Measurements from ENCODE around the gene CIAO1.
A peak's percentile ranks its signal among the peaks of the same experiment; 100 is the strongest.

The CIAO1 gene

DNA sequence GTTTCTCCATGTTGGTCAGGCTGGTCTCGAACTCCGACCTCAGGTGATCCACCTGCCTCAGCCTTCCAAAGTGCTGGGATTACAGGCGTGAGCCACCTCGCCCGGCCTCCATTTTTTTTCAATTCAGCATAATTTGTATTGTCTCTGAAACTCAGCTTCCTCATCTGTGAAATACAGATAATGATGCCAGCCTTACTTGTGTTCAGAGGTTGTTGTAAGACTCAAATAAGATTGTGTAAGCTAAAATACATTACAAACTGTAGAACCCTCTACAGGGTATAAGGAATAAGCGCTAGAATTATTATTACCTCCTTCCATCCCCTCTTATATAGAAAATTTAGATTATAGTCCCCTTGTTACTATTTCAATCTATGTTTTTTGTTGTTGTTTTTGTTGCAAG lies 32.6 kb upstream of the CIAO1 start:
- no peak overlapping the region for H3K4me3 ChIP-seq (replicated peaks; ENCODE audit: low read depth, low read length)
- no peaks in the 10 kb centered on the region for H3K36me3 ChIP-seq (ENCODE audit: control insufficient read depth, insufficient read depth, low read length)
- H3K27me3 ChIP-seq (replicated peaks; ENCODE audit: control insufficient read depth, insufficient read depth, low read length) = no peaks in the 10 kb centered on the region
- TF ChIP-seq, protein P1, sequence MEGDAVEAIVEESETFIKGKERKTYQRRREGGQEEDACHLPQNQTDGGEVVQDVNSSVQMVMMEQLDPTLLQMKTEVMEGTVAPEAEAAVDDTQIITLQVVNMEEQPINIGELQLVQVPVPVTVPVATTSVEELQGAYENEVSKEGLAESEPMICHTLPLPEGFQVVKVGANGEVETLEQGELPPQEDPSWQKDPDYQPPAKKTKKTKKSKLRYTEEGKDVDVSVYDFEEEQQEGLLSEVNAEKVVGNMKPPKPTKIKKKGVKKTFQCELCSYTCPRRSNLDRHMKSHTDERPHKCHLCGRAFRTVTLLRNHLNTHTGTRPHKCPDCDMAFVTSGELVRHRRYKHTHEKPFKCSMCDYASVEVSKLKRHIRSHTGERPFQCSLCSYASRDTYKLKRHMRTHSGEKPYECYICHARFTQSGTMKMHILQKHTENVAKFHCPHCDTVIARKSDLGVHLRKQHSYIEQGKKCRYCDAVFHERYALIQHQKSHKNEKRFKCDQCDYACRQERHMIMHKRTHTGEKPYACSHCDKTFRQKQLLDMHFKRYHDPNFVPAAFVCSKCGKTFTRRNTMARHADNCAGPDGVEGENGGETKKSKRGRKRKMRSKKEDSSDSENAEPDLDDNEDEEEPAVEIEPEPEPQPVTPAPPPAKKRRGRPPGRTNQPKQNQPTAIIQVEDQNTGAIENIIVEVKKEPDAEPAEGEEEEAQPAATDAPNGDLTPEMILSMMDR (IDR thresholded peaks at IDR 0.05; ENCODE audit: insufficient read depth, low read length, poor library complexity, severe bottlenecking) = no peak
- no peak for DNase-seq (ENCODE audit: extremely low read depth, insufficient read length)

DNA sequence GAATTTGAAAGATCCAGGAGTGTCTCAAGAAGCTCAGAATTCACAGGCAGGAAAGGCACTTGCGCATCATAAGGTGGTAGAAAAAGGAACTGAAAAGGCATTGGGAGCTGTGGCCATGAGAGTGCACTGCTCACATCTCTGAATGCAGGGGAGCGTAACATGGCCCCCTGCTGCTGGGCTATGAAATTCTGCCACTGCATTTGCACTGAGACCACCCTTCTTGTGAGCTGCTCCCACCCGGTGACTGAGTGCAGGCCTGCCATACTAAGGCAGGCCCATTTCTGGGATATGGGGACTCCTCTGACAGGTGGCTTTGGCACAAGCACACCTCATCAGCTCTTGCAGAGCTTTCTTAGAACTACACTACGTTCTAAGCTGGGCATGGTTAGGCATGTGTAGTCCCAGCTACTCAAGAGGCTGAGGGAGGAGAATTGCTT lies 32.1 kb upstream of the CIAO1 start:
- TF ChIP-seq, protein P1 (IDR thresholded peaks at IDR 0.05; ENCODE audit: insufficient read depth, low read length, poor library complexity, severe bottlenecking) = peak; percentile 53
- no peaks in the 10 kb centered on the region for H3K27me3 ChIP-seq (replicated peaks; ENCODE audit: control insufficient read depth, insufficient read depth, low read length)
- DNase-seq (ENCODE audit: extremely low read depth, insufficient read length) = peak; percentile 64
- H3K4me3 ChIP-seq (replicated peaks; ENCODE audit: low read depth, low read length) = no peak overlapping the region
- H3K36me3 ChIP-seq (ENCODE audit: control insufficient read depth, insufficient read depth, low read length) = no peaks in the 10 kb centered on the region

DNA sequence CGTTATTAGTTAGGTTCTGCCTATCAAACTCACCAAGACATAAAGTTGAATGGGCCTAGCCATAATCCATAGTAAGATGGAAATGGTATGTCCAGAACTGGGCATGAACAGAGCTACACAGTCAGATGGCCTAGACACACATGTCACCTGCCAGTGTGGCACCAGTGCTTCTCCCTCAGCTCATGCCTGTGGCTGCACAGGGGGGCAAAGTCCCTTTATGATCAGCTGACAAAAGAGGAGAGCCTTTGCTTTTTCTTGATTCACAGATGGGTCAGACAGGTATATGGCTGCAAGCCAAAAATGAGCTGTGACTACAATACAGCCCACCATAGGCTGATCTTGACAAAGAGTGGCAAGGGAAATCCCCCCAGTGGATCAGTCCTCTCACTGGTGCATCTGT lies 29.1 kb upstream of the CIAO1 start:
- Histone ChIP-seq H3K27me3 (replicated peaks; ENCODE audit: control insufficient read depth, insufficient read depth, low read length) (no peaks in the 10 kb centered on the region), H3K4me3 (replicated peaks; ENCODE audit: low read depth, low read length) (no peak overlapping the region), H3K36me3 (ENCODE audit: control insufficient read depth, insufficient read depth, low read length) (peaks cover 1% of the 10 kb centered on the region; the same call in 1 of the 2 replicates)
- TF ChIP-seq, protein P1 (IDR thresholded peaks at IDR 0.05; ENCODE audit: insufficient read depth, low read length, poor library complexity, severe bottlenecking) = no peak
- DNase-seq (ENCODE audit: extremely low read depth, insufficient read length) = no peak

DNA sequence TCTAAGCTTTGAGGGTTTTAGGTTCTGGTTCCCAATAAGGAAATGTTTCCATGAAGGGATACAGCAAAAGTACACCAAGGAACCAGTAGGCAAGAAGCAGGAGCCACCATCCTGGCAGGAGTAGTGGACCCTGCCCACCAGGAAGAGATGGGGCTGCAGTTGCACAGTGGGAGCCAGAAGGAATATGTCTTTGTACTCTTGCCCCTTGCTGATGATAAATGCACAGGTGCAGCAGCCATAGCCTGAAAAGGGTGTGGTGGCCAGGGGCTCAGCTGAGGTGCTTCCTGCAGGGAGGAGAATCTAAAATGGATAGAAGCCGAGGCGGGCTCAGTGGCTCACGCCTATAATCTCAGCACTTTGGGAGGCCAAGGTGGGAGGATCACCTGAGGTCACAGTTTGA lies 27.8 kb upstream of the CIAO1 start:
- TF ChIP-seq, protein P1 (IDR thresholded peaks at IDR 0.05; ENCODE audit: insufficient read depth, low read length, poor library complexity, severe bottlenecking) = no peak

DNA sequence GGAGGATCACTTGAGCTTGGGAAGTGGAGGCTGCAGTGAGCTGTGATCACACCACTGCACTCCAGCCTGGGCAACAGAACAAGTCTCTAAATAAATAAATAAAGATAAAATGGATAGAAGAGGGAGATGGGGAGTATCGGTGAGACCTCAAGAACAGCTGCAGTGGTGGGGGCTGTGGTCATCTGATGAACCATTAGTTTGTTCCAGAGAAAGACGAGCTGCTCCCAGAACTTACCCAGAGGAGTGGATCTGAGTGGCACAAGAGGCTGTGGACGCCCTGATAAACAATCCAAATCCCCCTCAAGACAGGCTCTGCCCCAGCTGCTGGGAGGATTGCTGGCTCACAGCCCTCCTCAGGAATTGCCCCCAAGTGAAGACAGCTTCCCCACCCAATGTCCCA lies 26.9 kb upstream of the CIAO1 start:
- DNase-seq (ENCODE audit: extremely low read depth, insufficient read length) = no peak
- Histone ChIP-seq H3K36me3 (ENCODE audit: control insufficient read depth, insufficient read depth, low read length) (peaks cover 1% of the 10 kb centered on the region; the same call in 1 of the 2 replicates), H3K27me3 (replicated peaks; ENCODE audit: control insufficient read depth, insufficient read depth, low read length) (no peaks in the 10 kb centered on the region), H3K4me3 (replicated peaks; ENCODE audit: low read depth, low read length) (no peak overlapping the region)
- TF ChIP-seq, protein P1 (IDR thresholded peaks at IDR 0.05; ENCODE audit: insufficient read depth, low read length, poor library complexity, severe bottlenecking) = no peak

More for the DNA sequence above, 27.8 kb upstream of the CIAO1 start:
- Histone ChIP-seq H3K27me3 (replicated peaks; ENCODE audit: control insufficient read depth, insufficient read depth, low read length) (no peaks in the 10 kb centered on the region), H3K36me3 (ENCODE audit: control insufficient read depth, insufficient read depth, low read length) (peaks cover 1% of the 10 kb centered on the region; the same call in 1 of the 2 replicates), H3K4me3 (replicated peaks; ENCODE audit: low read depth, low read length) (no peak overlapping the region)
- no peak for DNase-seq (ENCODE audit: extremely low read depth, insufficient read length)

DNA sequence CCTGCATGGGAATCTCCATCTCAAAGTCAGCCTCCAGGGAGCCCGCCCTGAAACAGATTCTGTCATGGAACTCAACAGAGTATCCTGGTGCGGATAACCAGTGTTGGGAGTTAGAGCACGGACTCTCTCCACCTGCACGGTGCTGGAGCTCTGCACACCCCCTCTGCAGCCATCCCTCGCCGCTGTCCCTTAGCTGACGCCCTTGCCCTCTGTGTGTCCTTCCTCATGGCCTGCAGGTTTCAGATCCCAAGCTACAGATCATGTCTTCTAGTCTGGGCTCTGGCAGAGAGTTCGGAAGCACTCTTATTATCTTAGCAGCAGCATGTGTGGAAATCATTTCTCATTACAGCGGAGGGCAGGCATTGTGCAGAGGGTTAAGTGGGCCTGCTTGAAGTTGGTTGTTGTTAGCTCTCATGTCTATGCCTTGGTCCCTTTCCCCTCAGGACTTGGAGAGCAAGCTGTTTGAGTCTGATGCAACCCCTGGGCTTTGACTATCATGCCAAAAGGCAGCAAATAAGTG lies 26.2 kb upstream of the CIAO1 start:
- Histone ChIP-seq H3K36me3 (ENCODE audit: control insufficient read depth, insufficient read depth, low read length) (peaks cover 1% of the 10 kb centered on the region; the same call in 1 of the 2 replicates), H3K27me3 (replicated peaks; ENCODE audit: control insufficient read depth, insufficient read depth, low read length) (no peaks in the 10 kb centered on the region), H3K4me3 (replicated peaks; ENCODE audit: low read depth, low read length) (no peak overlapping the region)
- DNase-seq (ENCODE audit: extremely low read depth, insufficient read length) = no peak
- TF ChIP-seq, protein P1 (IDR thresholded peaks at IDR 0.05; ENCODE audit: insufficient read depth, low read length, poor library complexity, severe bottlenecking) = no peak

All from GM06990 (cell line).